ENCODE results near the gene ST6GALNAC3.

DNA sequence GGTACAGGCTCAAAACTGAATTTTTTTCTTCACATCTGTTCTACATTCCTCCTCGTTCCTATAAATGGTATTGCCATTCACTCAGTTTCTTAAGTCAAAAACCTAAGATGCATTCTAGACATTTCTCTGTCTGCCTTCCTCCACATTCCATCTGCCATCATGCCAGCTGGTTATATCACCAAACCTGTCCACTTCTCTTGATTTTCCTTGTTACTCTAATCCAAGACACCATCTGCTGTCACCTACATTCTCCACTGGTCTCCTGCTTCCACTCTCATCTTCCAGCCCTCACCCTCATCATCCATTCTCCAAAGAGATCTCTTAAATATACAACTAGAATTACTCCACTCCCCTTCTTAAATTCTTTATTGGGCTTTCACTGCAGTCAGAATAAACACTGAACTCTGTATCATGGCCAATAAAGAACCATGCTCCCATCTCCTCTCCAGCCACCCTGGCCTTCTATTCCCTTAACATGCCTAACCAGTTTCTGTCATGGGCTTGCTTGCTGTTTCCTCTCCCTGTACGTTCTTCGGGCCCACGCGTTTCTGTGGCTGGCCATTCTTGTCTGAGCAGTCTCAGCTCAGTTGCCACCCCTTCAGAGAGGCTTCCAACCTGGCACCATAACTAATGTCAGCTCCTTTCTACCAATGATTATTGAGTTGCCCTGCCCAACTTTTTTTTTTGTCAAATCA lies 278.3 kb downstream of the ST6GALNAC3 start:
- TF ChIP-seq JUND (IDR thresholded peaks at IDR 0.05), result no peak
- TF ChIP-seq, protein P1, sequence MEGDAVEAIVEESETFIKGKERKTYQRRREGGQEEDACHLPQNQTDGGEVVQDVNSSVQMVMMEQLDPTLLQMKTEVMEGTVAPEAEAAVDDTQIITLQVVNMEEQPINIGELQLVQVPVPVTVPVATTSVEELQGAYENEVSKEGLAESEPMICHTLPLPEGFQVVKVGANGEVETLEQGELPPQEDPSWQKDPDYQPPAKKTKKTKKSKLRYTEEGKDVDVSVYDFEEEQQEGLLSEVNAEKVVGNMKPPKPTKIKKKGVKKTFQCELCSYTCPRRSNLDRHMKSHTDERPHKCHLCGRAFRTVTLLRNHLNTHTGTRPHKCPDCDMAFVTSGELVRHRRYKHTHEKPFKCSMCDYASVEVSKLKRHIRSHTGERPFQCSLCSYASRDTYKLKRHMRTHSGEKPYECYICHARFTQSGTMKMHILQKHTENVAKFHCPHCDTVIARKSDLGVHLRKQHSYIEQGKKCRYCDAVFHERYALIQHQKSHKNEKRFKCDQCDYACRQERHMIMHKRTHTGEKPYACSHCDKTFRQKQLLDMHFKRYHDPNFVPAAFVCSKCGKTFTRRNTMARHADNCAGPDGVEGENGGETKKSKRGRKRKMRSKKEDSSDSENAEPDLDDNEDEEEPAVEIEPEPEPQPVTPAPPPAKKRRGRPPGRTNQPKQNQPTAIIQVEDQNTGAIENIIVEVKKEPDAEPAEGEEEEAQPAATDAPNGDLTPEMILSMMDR (IDR thresholded peaks at IDR 0.05 in 2 of 3, conservative IDR thresholded peaks at IDR 0.05 in 1 of 3; ENCODE audit: borderline replicate concordance in 1 of 3, insufficient read depth in 1 of 3, low read depth in 2 of 3, low read length in 2 of 3), result no peak

All from HCT116 (cell line).